Measurements from ENCODE around the gene ADGRD1.

The ADGRD1 gene

DNA sequence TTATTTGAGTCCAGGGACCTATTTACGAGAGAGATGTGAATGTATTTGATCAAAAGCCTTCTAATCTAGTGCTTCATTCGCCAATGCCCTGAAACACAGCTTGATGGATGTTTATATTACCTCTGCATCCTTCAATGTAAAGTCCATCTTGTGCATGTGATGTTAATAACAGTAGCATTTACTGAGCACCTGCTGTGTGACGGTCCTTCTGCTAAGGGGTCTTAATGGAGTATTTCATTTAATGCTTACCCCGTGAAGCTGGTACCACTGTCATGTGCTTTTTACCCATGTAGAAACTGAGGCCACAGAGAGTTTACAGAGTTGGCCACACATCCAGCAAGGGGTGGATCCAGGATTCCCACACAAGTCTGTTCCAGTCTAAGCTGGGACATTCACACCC, 237.3 kb downstream of the ADGRD1 start:
- ATAC-seq (ENCODE audit: low read depth) (no peak), DNase-seq (ENCODE audit: low spot score) (no peak)
- H3K4me3 ChIP-seq (ENCODE audit: severe bottlenecking) = no peak overlapping the region
- no peak overlapping the region for H3K27ac ChIP-seq (ENCODE audit: poor library complexity, severe bottlenecking)
- no peaks in the 10 kb centered on the region for H3K4me1 ChIP-seq (ENCODE audit: insufficient read depth, poor library complexity, severe bottlenecking)
- H3K9me3 ChIP-seq (ENCODE audit: severe bottlenecking) = no peaks in the 10 kb centered on the region
- peaks cover 4% of the 10 kb centered on the region for H3K27me3 ChIP-seq (ENCODE audit: insufficient read depth, poor library complexity, severe bottlenecking)
- TF ChIP-seq, protein P1, sequence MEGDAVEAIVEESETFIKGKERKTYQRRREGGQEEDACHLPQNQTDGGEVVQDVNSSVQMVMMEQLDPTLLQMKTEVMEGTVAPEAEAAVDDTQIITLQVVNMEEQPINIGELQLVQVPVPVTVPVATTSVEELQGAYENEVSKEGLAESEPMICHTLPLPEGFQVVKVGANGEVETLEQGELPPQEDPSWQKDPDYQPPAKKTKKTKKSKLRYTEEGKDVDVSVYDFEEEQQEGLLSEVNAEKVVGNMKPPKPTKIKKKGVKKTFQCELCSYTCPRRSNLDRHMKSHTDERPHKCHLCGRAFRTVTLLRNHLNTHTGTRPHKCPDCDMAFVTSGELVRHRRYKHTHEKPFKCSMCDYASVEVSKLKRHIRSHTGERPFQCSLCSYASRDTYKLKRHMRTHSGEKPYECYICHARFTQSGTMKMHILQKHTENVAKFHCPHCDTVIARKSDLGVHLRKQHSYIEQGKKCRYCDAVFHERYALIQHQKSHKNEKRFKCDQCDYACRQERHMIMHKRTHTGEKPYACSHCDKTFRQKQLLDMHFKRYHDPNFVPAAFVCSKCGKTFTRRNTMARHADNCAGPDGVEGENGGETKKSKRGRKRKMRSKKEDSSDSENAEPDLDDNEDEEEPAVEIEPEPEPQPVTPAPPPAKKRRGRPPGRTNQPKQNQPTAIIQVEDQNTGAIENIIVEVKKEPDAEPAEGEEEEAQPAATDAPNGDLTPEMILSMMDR (IDR thresholded peaks at IDR 0.05; ENCODE audit: poor library complexity, severe bottlenecking) = no peak
- no peaks in the 10 kb centered on the region for H3K36me3 ChIP-seq (ENCODE audit: low read depth)
